Measurements from ENCODE around the gene TMEM97.

DNA sequence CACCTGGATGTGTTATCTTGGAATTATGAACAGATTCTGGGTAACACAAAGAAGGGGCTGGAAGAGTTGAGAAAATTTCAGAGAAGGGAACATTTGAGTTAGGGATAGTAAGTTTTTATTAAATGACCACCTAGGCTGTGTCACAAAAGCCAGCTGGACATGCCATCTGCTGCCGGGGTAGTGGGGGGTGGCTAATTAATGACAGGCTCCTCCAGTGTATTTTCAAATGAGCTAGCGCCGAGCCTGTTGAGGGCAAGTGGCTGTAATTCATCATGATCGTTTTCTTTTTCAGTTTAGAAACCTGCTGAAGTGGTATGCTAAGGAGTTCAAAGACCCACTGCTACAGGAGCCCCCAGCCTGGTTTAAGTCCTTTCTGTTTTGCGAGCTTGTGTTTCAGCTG lies 6.2 kb downstream of the TMEM97 start:
- TF ChIP-seq POLR2A (IDR thresholded peaks at IDR 0.05; ENCODE audit: low read length), result no peak
- no peak for TF ChIP-seq GATA1 (IDR thresholded peaks at IDR 0.05; ENCODE audit: low read depth, low read length)

All from erythroblast (primary cell).